Liver (tissue), 3 donors: ENCODE measurements around the gene P4HTM.

ENCODE experiments used
- ATF3 ChIP-seq: IDR thresholded peaks from 2 replicates; pipeline ENCODE4 v1.6.1; 2016; ENCODE audit warnings: antibody characterized with exemption
- GABPA ChIP-seq, 2 donors: IDR thresholded peaks in 1 of 2; conservative IDR thresholded peaks in 1 of 2; 2 replicates each; pipeline ENCODE4 v1.6.1; 2016; ENCODE audit warnings: antibody characterized with exemption in 2 of 2, mild to moderate bottlenecking in 1 of 2, moderate library complexity in 1 of 2
- TAF1 ChIP-seq: conservative IDR thresholded peaks from 2 replicates; pipeline ENCODE4 v1.6.1; 2016; ENCODE audit warnings: antibody characterized with exemption, mild to moderate bottlenecking
- TF ChIP-seq, protein P1 (sequence below): fragments of 150-350 bp; IDR thresholded peaks from 2 replicates; pipeline ENCODE4 v1.5.1; 2017; ENCODE audit warnings: improper control_type of control experiment, low read depth, low read length; ENCODE audit not compliant: missing input control
- TF ChIP-seq, protein P2 (sequence below): IDR thresholded peaks from 2 replicates; pipeline ENCODE4 v1.6.1; 2016; ENCODE audit warnings: antibody characterized with exemption
- donor health status: healthy.
- donor health status: healthy.

- no peak for TF ChIP-seq TAF1
- TF ChIP-seq, protein P1, sequence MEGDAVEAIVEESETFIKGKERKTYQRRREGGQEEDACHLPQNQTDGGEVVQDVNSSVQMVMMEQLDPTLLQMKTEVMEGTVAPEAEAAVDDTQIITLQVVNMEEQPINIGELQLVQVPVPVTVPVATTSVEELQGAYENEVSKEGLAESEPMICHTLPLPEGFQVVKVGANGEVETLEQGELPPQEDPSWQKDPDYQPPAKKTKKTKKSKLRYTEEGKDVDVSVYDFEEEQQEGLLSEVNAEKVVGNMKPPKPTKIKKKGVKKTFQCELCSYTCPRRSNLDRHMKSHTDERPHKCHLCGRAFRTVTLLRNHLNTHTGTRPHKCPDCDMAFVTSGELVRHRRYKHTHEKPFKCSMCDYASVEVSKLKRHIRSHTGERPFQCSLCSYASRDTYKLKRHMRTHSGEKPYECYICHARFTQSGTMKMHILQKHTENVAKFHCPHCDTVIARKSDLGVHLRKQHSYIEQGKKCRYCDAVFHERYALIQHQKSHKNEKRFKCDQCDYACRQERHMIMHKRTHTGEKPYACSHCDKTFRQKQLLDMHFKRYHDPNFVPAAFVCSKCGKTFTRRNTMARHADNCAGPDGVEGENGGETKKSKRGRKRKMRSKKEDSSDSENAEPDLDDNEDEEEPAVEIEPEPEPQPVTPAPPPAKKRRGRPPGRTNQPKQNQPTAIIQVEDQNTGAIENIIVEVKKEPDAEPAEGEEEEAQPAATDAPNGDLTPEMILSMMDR = no peak
- TF ChIP-seq GABPA (IDR thresholded peaks at IDR 0.05 in 1 of 2, conservative IDR thresholded peaks at IDR 0.05 in 1 of 2) = no peak
- no peak for TF ChIP-seq ATF3
- TF ChIP-seq, protein P2, sequence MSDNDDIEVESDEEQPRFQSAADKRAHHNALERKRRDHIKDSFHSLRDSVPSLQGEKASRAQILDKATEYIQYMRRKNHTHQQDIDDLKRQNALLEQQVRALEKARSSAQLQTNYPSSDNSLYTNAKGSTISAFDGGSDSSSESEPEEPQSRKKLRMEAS = no peak
Observed at GRCh38 chr3:48990636-48991469, 812 bp downstream of the P4HTM start.
